ENCODE data around the gene IL17B. TPM values are rescaled to one million over a fixed set of nuclear protein-coding genes. Genes with fewer than 3 reads are reported as not detected.

IL17B gene
- total RNA-seq, 1 experiment from 2014 or later: not detected

DNA sequence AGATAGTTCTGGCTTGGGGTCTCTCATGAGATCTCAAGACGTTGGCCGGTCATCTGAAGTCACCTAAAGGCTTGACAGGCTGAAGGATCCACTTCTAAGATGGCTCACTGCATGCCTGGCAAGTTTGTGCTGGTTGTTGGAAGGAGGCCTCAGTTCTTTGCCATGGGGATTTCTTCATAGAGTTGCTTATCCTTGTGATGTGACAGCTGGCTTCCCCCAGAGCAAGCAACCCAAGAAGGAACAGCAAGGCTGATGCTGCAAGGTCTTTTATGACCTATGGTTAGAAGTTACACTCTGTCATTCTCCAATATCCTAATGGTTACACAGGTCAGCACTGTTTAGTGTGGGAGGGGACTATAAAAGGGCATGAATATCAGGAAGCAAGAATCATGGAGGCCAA is 54.5 kb downstream of the IL17B start:
- Histone ChIP-seq H3K23me2 (ENCODE audit: insufficient read length, low read depth, low read length, poor library complexity, severe bottlenecking) (no peaks in the 10 kb centered on the region), H3K18ac (ENCODE audit: insufficient read length, low read depth, low read length) (no peak overlapping the region), H2BK120ac (ENCODE audit: low read depth, low read length, poor library complexity, severe bottlenecking) (no peak overlapping the region), H3K4ac (ENCODE audit: low read depth, low read length) (no peak overlapping the region), H4K91ac (ENCODE audit: insufficient read length, low read depth, low read length) (no peak overlapping the region), H4K5ac (ENCODE audit: insufficient read length, low read depth, low read length) (no peak overlapping the region), H4K8ac (replicated peaks; ENCODE audit: insufficient read length, low read depth, low read length) (no peak overlapping the region), H3K27me3 (ENCODE audit: insufficient read depth, low read length) (no peaks in the 10 kb centered on the region; the same call in 1 of the 2 replicates), H3K9me3 (ENCODE audit: control insufficient read depth, low read depth, low read length) (no peaks in the 10 kb centered on the region), H2AFZ (ENCODE audit: low read length) (no peak overlapping the region), H3K27ac (ENCODE audit: insufficient read length, low read depth, low read length) (no peak overlapping the region), H3K14ac (ENCODE audit: insufficient read depth, low read length) (no peak overlapping the region), H3K4me1 (ENCODE audit: insufficient read depth, low read length) (no peaks in the 10 kb centered on the region), H3K4me2 (ENCODE audit: insufficient read depth, insufficient read length, low read length) (no peak overlapping the region), H2AK5ac (ENCODE audit: insufficient read length, low read length) (no peak overlapping the region), H2BK12ac (ENCODE audit: insufficient read length, low read depth, low read length) (no peak overlapping the region), H3T11ph (ENCODE audit: low read length) (no peak overlapping the region), H3K79me1 (ENCODE audit: insufficient read depth, low read depth, low read length, poor library complexity, severe bottlenecking) (no peaks in the 10 kb centered on the region), H3K23ac (ENCODE audit: insufficient read length, low read depth, low read length) (no peak overlapping the region), H2BK15ac (ENCODE audit: low read depth, low read length) (no peak overlapping the region), H3K56ac (ENCODE audit: insufficient read length, low read depth, low read length) (no peak overlapping the region), H3K79me2 (ENCODE audit: insufficient read depth, low read length) (no peaks in the 10 kb centered on the region), H4K20me1 (ENCODE audit: control insufficient read depth, insufficient read depth, insufficient read length) (no peaks in the 10 kb centered on the region), H2BK20ac (ENCODE audit: low read depth, low read length, poor library complexity, severe bottlenecking) (no peak overlapping the region), H2BK5ac (ENCODE audit: insufficient read length, low read length) (no peak overlapping the region), H3K9ac (ENCODE audit: extremely low read depth, insufficient read length, low read length) (no peak overlapping the region)
- WGBS (ENCODE audit: extremely low coverage, insufficient read length, low lambda C conversion rate): no CpG with 5 or more reads among the region's 2 CpGs
- no peaks in the 10 kb centered on the region for H3K36me3 Mint-ChIP-seq (ENCODE audit: insufficient read depth in 1 of 3, low read depth in 3 of 3)
- DNase-seq: no peak
- no peaks in the 10 kb centered on the region for H3K9me3 Mint-ChIP-seq
- no peak overlapping the region for H3K27ac Mint-ChIP-seq
- H3K4me3 Mint-ChIP-seq: no peak overlapping the region
- no peak for TF ChIP-seq CTCF (conservative IDR thresholded peaks at IDR 0.05)
- peaks cover 6 to 8% of the 10 kb centered on the region in 2 experiments for H3K4me1 Mint-ChIP-seq
- H3K27me3 Mint-ChIP-seq (ENCODE audit: low read depth): no peaks in the 10 kb centered on the region; the same call in 1 of the 2 replicates

Other genes starting within 250 kb of the IL17B start
- gene ABLIM3, start 237.8 kb downstream of the IL17B start, total RNA-seq (2021): 0.20 and 0.29 TPM in 2 replicates
- gene AFAP1L1, start 107.4 kb downstream of the IL17B start, total RNA-seq (2021): 1.8 and 2.0 TPM in 2 replicates
- 44.4 and 47.3 TPM in 2 replicates for gene GRPEL2, start 33.8 kb downstream of the IL17B start, total RNA-seq (2021)
- 15.3 and 16.5 TPM in 2 replicates for gene PCYOX1L, start 21.2 kb downstream of the IL17B start, total RNA-seq (2021)
- gene CSNK1A1, start 172.1 kb upstream of the IL17B start, total RNA-seq (2021): 304 and 310 TPM in 2 replicates
- 0.39 and 0.42 TPM in 2 replicates for gene ARHGEF37, start 202.2 kb upstream of the IL17B start, total RNA-seq (2021)

Measured in H9 (cell line).